ENCODE data around the gene MYOG.

The MYOG gene

GRCh38 chr1:203080456-203080855 lies 5.4 kb downstream of the MYOG start:
- Histone ChIP-seq H3K79me2 (ENCODE audit: insufficient read depth, low read depth) (no peaks in the 10 kb centered on the region), H3K27ac (no peak overlapping the region), H3K36me3 (ENCODE audit: insufficient read depth) (no peaks in the 10 kb centered on the region), H3K4me2 (no peak overlapping the region), H3K27me3 (ENCODE audit: insufficient read depth, low read depth) (no peaks in the 10 kb centered on the region), H2AFZ (ENCODE audit: low read depth) (no peak overlapping the region), H3K9ac (no peak overlapping the region), H3K4me1 (ENCODE audit: low read depth, poor library complexity, severe bottlenecking) (no peaks in the 10 kb centered on the region), H3K4me3 (IDR thresholded peaks at IDR 0.05; ENCODE audit: insufficient read depth, low read depth, low read length) (no peak overlapping the region), H4K20me1 (ENCODE audit: insufficient read depth) (no peaks in the 10 kb centered on the region)
- no peak for TF ChIP-seq CTCF (conservative IDR thresholded peaks at IDR 0.05; ENCODE audit: low read depth, low read length)

DNA sequence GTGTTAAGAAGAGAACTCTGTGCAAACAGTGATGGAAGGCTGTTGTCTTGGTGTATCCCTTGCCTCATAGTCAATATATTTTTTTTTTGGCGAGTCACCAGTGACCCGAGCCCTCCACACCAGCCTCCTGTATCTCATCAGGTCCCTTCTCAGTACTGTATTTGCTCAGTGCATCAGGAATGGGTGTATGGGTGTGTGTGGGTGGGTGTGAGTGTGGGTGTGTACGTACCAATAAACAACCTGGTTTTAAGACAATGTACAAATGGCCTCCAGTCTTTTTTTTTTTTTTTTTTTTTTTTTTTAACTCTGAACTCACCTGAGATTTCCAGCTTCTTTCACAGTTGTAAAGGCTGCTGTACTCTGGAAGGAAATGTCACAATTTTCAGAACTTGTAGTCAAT lies 7.3 kb downstream of the MYOG start:
- no peaks in the 10 kb centered on the region for H3K4me1 ChIP-seq (ENCODE audit: low read depth, poor library complexity, severe bottlenecking)
- no peak overlapping the region for H2AFZ ChIP-seq (ENCODE audit: low read depth)
- H3K36me3 ChIP-seq (ENCODE audit: insufficient read depth), result no peaks in the 10 kb centered on the region
- H3K27ac ChIP-seq, result no peak overlapping the region
- TF ChIP-seq CTCF (conservative IDR thresholded peaks at IDR 0.05; ENCODE audit: low read depth, low read length), result no peak
- no peaks in the 10 kb centered on the region for H4K20me1 ChIP-seq (ENCODE audit: insufficient read depth)
- H3K4me3 ChIP-seq (IDR thresholded peaks at IDR 0.05; ENCODE audit: insufficient read depth, low read depth, low read length), result no peak overlapping the region
- H3K9ac ChIP-seq, result no peak overlapping the region
- H3K79me2 ChIP-seq (ENCODE audit: insufficient read depth, low read depth), result no peaks in the 10 kb centered on the region
- no peaks in the 10 kb centered on the region for H3K27me3 ChIP-seq (ENCODE audit: insufficient read depth, low read depth)
- H3K4me2 ChIP-seq, result no peak overlapping the region

- H3K4me2 ChIP-seq, result no peak overlapping the region
- no peaks in the 10 kb centered on the region for H3K27me3 ChIP-seq (ENCODE audit: insufficient read depth, low read depth)
- H4K20me1 ChIP-seq (ENCODE audit: insufficient read depth), result no peaks in the 10 kb centered on the region
- no peaks in the 10 kb centered on the region for H3K4me1 ChIP-seq (ENCODE audit: low read depth, poor library complexity, severe bottlenecking)
- no peak overlapping the region for H3K27ac ChIP-seq
- no peak overlapping the region for H3K4me3 ChIP-seq (IDR thresholded peaks at IDR 0.05; ENCODE audit: insufficient read depth, low read depth, low read length)
- no peak for TF ChIP-seq CTCF (conservative IDR thresholded peaks at IDR 0.05; ENCODE audit: low read depth, low read length)
- H2AFZ ChIP-seq (ENCODE audit: low read depth), result no peak overlapping the region
- no peaks in the 10 kb centered on the region for H3K36me3 ChIP-seq (ENCODE audit: insufficient read depth)
- no peaks in the 10 kb centered on the region for H3K79me2 ChIP-seq (ENCODE audit: insufficient read depth, low read depth)
- no peak overlapping the region for H3K9ac ChIP-seq
Measured at GRCh38 chr1:203077956-203078355, 7.9 kb downstream of the MYOG start.

DNA sequence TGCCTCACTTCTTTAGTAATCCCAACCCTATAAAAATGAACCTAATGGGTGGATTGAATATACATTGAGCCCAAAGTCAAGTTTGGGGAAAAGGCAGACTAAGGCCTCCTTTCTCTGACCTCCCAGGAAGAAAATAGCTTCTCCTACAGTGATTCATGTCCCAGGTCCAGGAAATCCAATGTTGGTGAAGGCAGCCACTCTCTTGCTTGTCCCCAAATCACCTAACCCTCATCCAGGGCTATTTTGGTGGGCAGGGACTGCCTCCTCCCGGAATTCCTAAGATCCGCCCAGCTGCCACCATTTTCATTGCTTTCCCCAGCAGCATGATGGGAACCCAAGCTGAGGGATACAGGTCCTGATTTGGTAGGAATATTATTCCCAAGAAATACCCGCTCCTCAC lies 8.4 kb downstream of the MYOG start:
- no peak overlapping the region for H3K27ac ChIP-seq
- H3K36me3 ChIP-seq (ENCODE audit: insufficient read depth), result no peaks in the 10 kb centered on the region
- no peak overlapping the region for H3K4me3 ChIP-seq (IDR thresholded peaks at IDR 0.05; ENCODE audit: insufficient read depth, low read depth, low read length)
- TF ChIP-seq CTCF (conservative IDR thresholded peaks at IDR 0.05; ENCODE audit: low read depth, low read length), result no peak
- no peak overlapping the region for H3K9ac ChIP-seq
- no peaks in the 10 kb centered on the region for H3K79me2 ChIP-seq (ENCODE audit: insufficient read depth, low read depth)
- no peaks in the 10 kb centered on the region for H3K27me3 ChIP-seq (ENCODE audit: insufficient read depth, low read depth)
- H3K4me2 ChIP-seq, result no peak overlapping the region
- H2AFZ ChIP-seq (ENCODE audit: low read depth), result no peak overlapping the region
- H3K4me1 ChIP-seq (ENCODE audit: low read depth, poor library complexity, severe bottlenecking), result no peaks in the 10 kb centered on the region
- H4K20me1 ChIP-seq (ENCODE audit: insufficient read depth), result no peaks in the 10 kb centered on the region
